ENCODE measurements around the gene TRERF1. TPM values are rescaled to one million over a fixed set of nuclear protein-coding genes. Genes with fewer than 3 reads are reported as not detected.
A peak's percentile ranks its signal among the peaks of the same experiment; 100 is the strongest.
"Not testable (repeated sequence)": the region's sequence is repeated elsewhere in the genome, so short reads cannot be mapped to it uniquely, and the experiment has no call there.

Gene TRERF1
- total RNA-seq, 1 donor from 2014 or later = 0.40 TPM

GRCh38 chr6:42339991-42340401 lies 111.7 kb downstream of the TRERF1 start:
- no peak for DNase-seq (ENCODE audit: low read depth, low spot score)

- DNase-seq (ENCODE audit: low read depth, low spot score) = peak; percentile 27
Measured at GRCh38 chr6:42338744-42339222, 112.9 kb downstream of the TRERF1 start.

- no peak for DNase-seq (ENCODE audit: low read depth, low spot score)
Measured at GRCh38 chr6:42337985-42338743, 113.6 kb downstream of the TRERF1 start.

GRCh38 chr6:42336431-42336830 lies 115.3 kb downstream of the TRERF1 start:
- DNase-seq (ENCODE audit: low read depth, low spot score) = no peak

GRCh38 chr6:42335896-42336295 lies 115.8 kb downstream of the TRERF1 start:
- no peak for DNase-seq (ENCODE audit: low read depth, low spot score)

GRCh38 chr6:42334870-42335269 lies 116.9 kb downstream of the TRERF1 start:
- DNase-seq (ENCODE audit: low read depth, low spot score) = no peak

GRCh38 chr6:42333612-42334011 lies 118.1 kb downstream of the TRERF1 start:
- no peak for DNase-seq (ENCODE audit: low read depth, low spot score)

GRCh38 chr6:42332916-42333315 lies 118.8 kb downstream of the TRERF1 start:
- no peak for DNase-seq (ENCODE audit: low read depth, low spot score)

- DNase-seq (ENCODE audit: low read depth, low spot score) = no peak
Measured at GRCh38 chr6:42331019-42331418, 120.7 kb downstream of the TRERF1 start.

- DNase-seq (ENCODE audit: low read depth, low spot score) = no peak
Measured at GRCh38 chr6:42326248-42326647, 125.5 kb downstream of the TRERF1 start.

GRCh38 chr6:42324656-42325324 lies 126.9 kb downstream of the TRERF1 start:
- not testable (repeated sequence) for DNase-seq (ENCODE audit: low read depth, low spot score)

GRCh38 chr6:42322676-42323075 lies 129.1 kb downstream of the TRERF1 start:
- no peak for DNase-seq (ENCODE audit: low read depth, low spot score)

GRCh38 chr6:42321976-42322375 lies 129.8 kb downstream of the TRERF1 start:
- DNase-seq (ENCODE audit: low read depth, low spot score) = no peak

- DNase-seq (ENCODE audit: low read depth, low spot score) = no peak
Measured at GRCh38 chr6:42320762-42321161, 131.0 kb downstream of the TRERF1 start.

GRCh38 chr6:42318480-42318879 lies 133.2 kb downstream of the TRERF1 start:
- DNase-seq (ENCODE audit: low read depth, low spot score) = no peak

- no peak for DNase-seq (ENCODE audit: low read depth, low spot score)
Measured at GRCh38 chr6:42316981-42317380, 134.7 kb downstream of the TRERF1 start.

- DNase-seq (ENCODE audit: low read depth, low spot score) = peak; percentile 56
Measured at GRCh38 chr6:42315991-42316970, 135.4 kb downstream of the TRERF1 start.

GRCh38 chr6:42315259-42315990 lies 136.3 kb downstream of the TRERF1 start:
- DNase-seq (ENCODE audit: low read depth, low spot score) = no peak

- no peak for DNase-seq (ENCODE audit: low read depth, low spot score)
Measured at GRCh38 chr6:42314571-42315258, 137.0 kb downstream of the TRERF1 start.

- DNase-seq (ENCODE audit: low read depth, low spot score) = no peak
Measured at GRCh38 chr6:42313941-42314570, 137.7 kb downstream of the TRERF1 start.
